ENCODE results near the gene EHMT2. TPM values are rescaled to one million over a fixed set of nuclear protein-coding genes. Genes with fewer than 3 reads are reported as not detected.

The EHMT2 gene
- total and polyA plus RNA-seq, 2 of the 13 experiments (the other 11 are each of a cell fraction or from before 2014, with no cell fraction given) = 55.2 to 69.2 TPM

DNA sequence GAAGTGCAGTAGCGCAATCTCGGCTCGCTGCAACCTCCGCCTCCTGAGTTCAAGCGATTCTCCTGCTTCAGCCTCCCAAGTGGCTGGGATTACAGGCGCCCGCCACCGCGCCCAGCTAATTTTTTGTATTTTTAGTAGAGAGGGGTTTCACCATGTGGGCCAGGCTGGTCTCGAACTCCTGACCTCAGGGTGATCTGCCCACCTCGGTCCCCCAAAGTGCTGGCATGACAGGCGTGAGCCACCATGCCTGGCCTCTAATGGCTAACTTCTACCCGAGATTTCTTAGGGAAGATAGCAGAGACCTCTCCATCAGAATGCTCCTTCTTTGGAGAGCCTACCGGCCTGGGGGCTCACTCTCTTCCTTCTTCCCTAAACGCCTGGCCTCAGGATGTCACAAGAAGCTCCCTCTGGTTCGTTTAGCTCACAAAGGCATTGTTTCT, 33.4 kb downstream of the EHMT2 start (continued):
- TF ChIP-seq, protein P1, sequence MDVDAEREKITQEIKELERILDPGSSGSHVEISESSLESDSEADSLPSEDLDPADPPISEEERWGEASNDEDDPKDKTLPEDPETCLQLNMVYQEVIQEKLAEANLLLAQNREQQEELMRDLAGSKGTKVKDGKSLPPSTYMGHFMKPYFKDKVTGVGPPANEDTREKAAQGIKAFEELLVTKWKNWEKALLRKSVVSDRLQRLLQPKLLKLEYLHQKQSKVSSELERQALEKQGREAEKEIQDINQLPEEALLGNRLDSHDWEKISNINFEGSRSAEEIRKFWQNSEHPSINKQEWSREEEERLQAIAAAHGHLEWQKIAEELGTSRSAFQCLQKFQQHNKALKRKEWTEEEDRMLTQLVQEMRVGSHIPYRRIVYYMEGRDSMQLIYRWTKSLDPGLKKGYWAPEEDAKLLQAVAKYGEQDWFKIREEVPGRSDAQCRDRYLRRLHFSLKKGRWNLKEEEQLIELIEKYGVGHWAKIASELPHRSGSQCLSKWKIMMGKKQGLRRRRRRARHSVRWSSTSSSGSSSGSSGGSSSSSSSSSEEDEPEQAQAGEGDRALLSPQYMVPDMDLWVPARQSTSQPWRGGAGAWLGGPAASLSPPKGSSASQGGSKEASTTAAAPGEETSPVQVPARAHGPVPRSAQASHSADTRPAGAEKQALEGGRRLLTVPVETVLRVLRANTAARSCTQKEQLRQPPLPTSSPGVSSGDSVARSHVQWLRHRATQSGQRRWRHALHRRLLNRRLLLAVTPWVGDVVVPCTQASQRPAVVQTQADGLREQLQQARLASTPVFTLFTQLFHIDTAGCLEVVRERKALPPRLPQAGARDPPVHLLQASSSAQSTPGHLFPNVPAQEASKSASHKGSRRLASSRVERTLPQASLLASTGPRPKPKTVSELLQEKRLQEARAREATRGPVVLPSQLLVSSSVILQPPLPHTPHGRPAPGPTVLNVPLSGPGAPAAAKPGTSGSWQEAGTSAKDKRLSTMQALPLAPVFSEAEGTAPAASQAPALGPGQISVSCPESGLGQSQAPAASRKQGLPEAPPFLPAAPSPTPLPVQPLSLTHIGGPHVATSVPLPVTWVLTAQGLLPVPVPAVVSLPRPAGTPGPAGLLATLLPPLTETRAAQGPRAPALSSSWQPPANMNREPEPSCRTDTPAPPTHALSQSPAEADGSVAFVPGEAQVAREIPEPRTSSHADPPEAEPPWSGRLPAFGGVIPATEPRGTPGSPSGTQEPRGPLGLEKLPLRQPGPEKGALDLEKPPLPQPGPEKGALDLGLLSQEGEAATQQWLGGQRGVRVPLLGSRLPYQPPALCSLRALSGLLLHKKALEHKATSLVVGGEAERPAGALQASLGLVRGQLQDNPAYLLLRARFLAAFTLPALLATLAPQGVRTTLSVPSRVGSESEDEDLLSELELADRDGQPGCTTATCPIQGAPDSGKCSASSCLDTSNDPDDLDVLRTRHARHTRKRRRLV (CRISPR knock-in tag; IDR thresholded peaks at IDR 0.05) = peak; percentile 68; the same call in 1 of the 2 replicates
- TF ChIP-seq ARID2 (CRISPR knock-in tag; IDR thresholded peaks at IDR 0.05; ENCODE audit: borderline replicate concordance) (0 out of 2 replicates have a peak, but pooled peaks have one; percentile 6), ZNF670 (CRISPR knock-in tag; IDR thresholded peaks at IDR 0.05; ENCODE audit: borderline replicate concordance) (0 out of 2 replicates have a peak, but pooled peaks have one; percentile 28), CAMTA2 (CRISPR knock-in tag; IDR thresholded peaks at IDR 0.05; ENCODE audit: borderline replicate concordance) (peak; percentile 11; the same call in 1 of the 2 replicates), CBFB (CRISPR knock-in tag; IDR thresholded peaks at IDR 0.05) (0 out of 2 replicates have a peak, but pooled peaks have one; percentile 3), ZNF441 (CRISPR knock-in tag; IDR thresholded peaks at IDR 0.05; ENCODE audit: borderline replicate concordance) (peak; percentile 6; the same call in 1 of the 2 replicates)
- TF ChIP-seq, protein P2, sequence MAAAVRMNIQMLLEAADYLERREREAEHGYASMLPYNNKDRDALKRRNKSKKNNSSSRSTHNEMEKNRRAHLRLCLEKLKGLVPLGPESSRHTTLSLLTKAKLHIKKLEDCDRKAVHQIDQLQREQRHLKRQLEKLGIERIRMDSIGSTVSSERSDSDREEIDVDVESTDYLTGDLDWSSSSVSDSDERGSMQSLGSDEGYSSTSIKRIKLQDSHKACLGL (CRISPR knock-in tag; IDR thresholded peaks at IDR 0.05) = 0 out of 2 replicates have a peak, but pooled peaks have one; percentile 24

All from HepG2 (cell line).